ENCODE measurements around the gene GABRB1. TPM values are rescaled to one million over a fixed set of nuclear protein-coding genes. Genes with fewer than 3 reads are reported as not detected.
"Not testable (repeated sequence)": the region's sequence is repeated elsewhere in the genome, so short reads cannot be mapped to it uniquely, and the experiment has no call there.

GABRB1 gene
- total and polyA plus RNA-seq, 5 donors from 2014 or later: not detected

GRCh38 chr4:47378021-47378530 is 346.7 kb downstream of the GABRB1 start:
- not testable (repeated sequence) for DNase-seq; H3K36me3 ChIP-seq (ENCODE audit: control insufficient read depth, insufficient read depth, low read length); H3K4me3 Mint-ChIP-seq; H3K27me3 Mint-ChIP-seq; H3K4me1 ChIP-seq (ENCODE audit: control insufficient read depth, insufficient read depth, low read length, poor library complexity, severe bottlenecking); ATAC-seq (ENCODE audit: low read depth in 2 of 2); H3K4me1 Mint-ChIP-seq; H3K9me3 Mint-ChIP-seq; H3K27me3 ChIP-seq (ENCODE audit: control insufficient read depth, insufficient read depth, low read length); H3K9me3 ChIP-seq (ENCODE audit: control insufficient read depth in 2 of 2, low read length in 2 of 2); H3K4me3 ChIP-seq (ENCODE audit: low read depth, low read length); H3K36me3 Mint-ChIP-seq; H3K27ac Mint-ChIP-seq; H3K27ac ChIP-seq (ENCODE audit: insufficient read depth, low read length, poor library complexity, severe bottlenecking)

- Histone ChIP-seq H3K4me3 (ENCODE audit: low read depth, low read length) (no peak overlapping the region), H3K4me1 (ENCODE audit: control insufficient read depth, insufficient read depth, low read length, poor library complexity, severe bottlenecking) (no peaks in the 10 kb centered on the region), H3K27me3 (ENCODE audit: control insufficient read depth, insufficient read depth, low read length) (no peaks in the 10 kb centered on the region), H3K27ac (ENCODE audit: insufficient read depth, low read length, poor library complexity, severe bottlenecking) (no peak overlapping the region), H3K9me3 (ENCODE audit: control insufficient read depth in 2 of 2, low read length in 2 of 2) (no peaks in the 10 kb centered on the region), H3K36me3 (ENCODE audit: control insufficient read depth, insufficient read depth, low read length) (no peaks in the 10 kb centered on the region)
- H3K36me3 Mint-ChIP-seq: no peaks in the 10 kb centered on the region
- H3K27me3 Mint-ChIP-seq: no peaks in the 10 kb centered on the region
- no peak overlapping the region for H3K27ac Mint-ChIP-seq
- H3K4me3 Mint-ChIP-seq: no peak overlapping the region
- no peaks in the 10 kb centered on the region for H3K4me1 Mint-ChIP-seq
- ATAC-seq (ENCODE audit: low read depth in 2 of 2): no peak
- H3K9me3 Mint-ChIP-seq: peaks cover 0 to 2% (median 0%) of the 10 kb centered on the region in 7 donors
- DNase-seq: no peak
These were observed 349.8 kb downstream of the GABRB1 start for GRCh38 chr4:47381172-47381571.

GRCh38 chr4:47382846-47383360 is 351.5 kb downstream of the GABRB1 start:
- no peak for DNase-seq
- no peaks in the 10 kb centered on the region for H3K27me3 Mint-ChIP-seq
- peaks cover 0 to 2% (median 0%) of the 10 kb centered on the region in 7 donors for H3K9me3 Mint-ChIP-seq
- Histone ChIP-seq H3K9me3 (ENCODE audit: control insufficient read depth in 2 of 2, low read length in 2 of 2) (no peaks in the 10 kb centered on the region), H3K4me3 (ENCODE audit: low read depth, low read length) (no peak overlapping the region), H3K27ac (ENCODE audit: insufficient read depth, low read length, poor library complexity, severe bottlenecking) (no peak overlapping the region), H3K27me3 (ENCODE audit: control insufficient read depth, insufficient read depth, low read length) (peaks cover 2% of the 10 kb centered on the region), H3K36me3 (ENCODE audit: control insufficient read depth, insufficient read depth, low read length) (no peaks in the 10 kb centered on the region), H3K4me1 (ENCODE audit: control insufficient read depth, insufficient read depth, low read length, poor library complexity, severe bottlenecking) (no peaks in the 10 kb centered on the region)
- H3K4me1 Mint-ChIP-seq: no peaks in the 10 kb centered on the region
- no peak for ATAC-seq (ENCODE audit: low read depth in 2 of 2)
- H3K36me3 Mint-ChIP-seq: no peaks in the 10 kb centered on the region
- no peak overlapping the region for H3K27ac Mint-ChIP-seq
- H3K4me3 Mint-ChIP-seq: no peak overlapping the region

- peak in 2 of 3 donors; percentile 7 to 19 for DNase-seq
- H3K4me1 ChIP-seq (ENCODE audit: control insufficient read depth, insufficient read depth, low read length, poor library complexity, severe bottlenecking): no peaks in the 10 kb centered on the region
These were observed 352.6 kb downstream of the GABRB1 start for GRCh38 chr4:47383829-47384427.

GRCh38 chr4:47386146-47386545 is 354.8 kb downstream of the GABRB1 start:
- Histone ChIP-seq H3K4me3 (ENCODE audit: low read depth, low read length) (no peak overlapping the region), H3K4me1 (ENCODE audit: control insufficient read depth, insufficient read depth, low read length, poor library complexity, severe bottlenecking) (no peaks in the 10 kb centered on the region), H3K9me3 (ENCODE audit: control insufficient read depth in 2 of 2, low read length in 2 of 2) (no peaks in the 10 kb centered on the region), H3K27ac (ENCODE audit: insufficient read depth, low read length, poor library complexity, severe bottlenecking) (no peak overlapping the region), H3K36me3 (ENCODE audit: control insufficient read depth, insufficient read depth, low read length) (no peaks in the 10 kb centered on the region), H3K27me3 (ENCODE audit: control insufficient read depth, insufficient read depth, low read length) (peaks cover 2% of the 10 kb centered on the region)
- ATAC-seq (ENCODE audit: low read depth in 2 of 2) (no peak), DNase-seq (no peak)
- Mint-ChIP-seq H3K36me3 (no peaks in the 10 kb centered on the region), H3K9me3 (peaks cover 0 to 2% (median 0%) of the 10 kb centered on the region in 7 donors), H3K27me3 (no peaks in the 10 kb centered on the region), H3K4me1 (no peaks in the 10 kb centered on the region), H3K4me3 (no peak overlapping the region), H3K27ac (no peak overlapping the region)

More at GRCh38 chr4:47383829-47384427, 352.6 kb downstream of the GABRB1 start:
- H3K4me1 Mint-ChIP-seq: no peaks in the 10 kb centered on the region
- Histone ChIP-seq H3K4me3 (ENCODE audit: low read depth, low read length) (no peak overlapping the region), H3K27ac (ENCODE audit: insufficient read depth, low read length, poor library complexity, severe bottlenecking) (no peak overlapping the region), H3K27me3 (ENCODE audit: control insufficient read depth, insufficient read depth, low read length) (peaks cover 2% of the 10 kb centered on the region), H3K36me3 (ENCODE audit: control insufficient read depth, insufficient read depth, low read length) (no peaks in the 10 kb centered on the region), H3K9me3 (ENCODE audit: control insufficient read depth in 2 of 2, low read length in 2 of 2) (no peaks in the 10 kb centered on the region)
- H3K9me3 Mint-ChIP-seq: peaks cover 0 to 2% (median 0%) of the 10 kb centered on the region in 7 donors
- H3K4me3 Mint-ChIP-seq: no peak overlapping the region
- no peak for ATAC-seq (ENCODE audit: low read depth in 2 of 2)
- no peak overlapping the region for H3K27ac Mint-ChIP-seq
- no peaks in the 10 kb centered on the region for H3K27me3 Mint-ChIP-seq
- H3K36me3 Mint-ChIP-seq: no peaks in the 10 kb centered on the region

GRCh38 chr4:47386561-47387235 is 355.3 kb downstream of the GABRB1 start:
- Histone ChIP-seq H3K27ac (ENCODE audit: insufficient read depth, low read length, poor library complexity, severe bottlenecking) (no peak overlapping the region), H3K4me3 (ENCODE audit: low read depth, low read length) (no peak overlapping the region), H3K27me3 (ENCODE audit: control insufficient read depth, insufficient read depth, low read length) (peaks cover 2% of the 10 kb centered on the region), H3K36me3 (ENCODE audit: control insufficient read depth, insufficient read depth, low read length) (no peaks in the 10 kb centered on the region), H3K9me3 (ENCODE audit: control insufficient read depth in 2 of 2, low read length in 2 of 2) (no peaks in the 10 kb centered on the region), H3K4me1 (ENCODE audit: control insufficient read depth, insufficient read depth, low read length, poor library complexity, severe bottlenecking) (no peaks in the 10 kb centered on the region)
- Mint-ChIP-seq H3K27ac (no peak overlapping the region), H3K4me3 (no peak overlapping the region), H3K27me3 (no peaks in the 10 kb centered on the region), H3K9me3 (peaks cover 0 to 2% (median 0%) of the 10 kb centered on the region in 7 donors), H3K36me3 (no peaks in the 10 kb centered on the region), H3K4me1 (no peaks in the 10 kb centered on the region)
- ATAC-seq (ENCODE audit: low read depth in 2 of 2) (no peak), DNase-seq (no peak)

GRCh38 chr4:47390428-47391125 is 359.2 kb downstream of the GABRB1 start:
- Histone ChIP-seq H3K27ac (ENCODE audit: insufficient read depth, low read length, poor library complexity, severe bottlenecking) (no peak overlapping the region), H3K27me3 (ENCODE audit: control insufficient read depth, insufficient read depth, low read length) (peaks cover 2% of the 10 kb centered on the region), H3K4me3 (ENCODE audit: low read depth, low read length) (no peak overlapping the region), H3K9me3 (ENCODE audit: control insufficient read depth in 2 of 2, low read length in 2 of 2) (no peaks in the 10 kb centered on the region), H3K36me3 (ENCODE audit: control insufficient read depth, insufficient read depth, low read length) (no peaks in the 10 kb centered on the region), H3K4me1 (ENCODE audit: control insufficient read depth, insufficient read depth, low read length, poor library complexity, severe bottlenecking) (no peaks in the 10 kb centered on the region)
- ATAC-seq (ENCODE audit: low read depth in 2 of 2) (no peak), DNase-seq (no peak)
- peaks cover 0 to 4% (median 0%) of the 10 kb centered on the region in 4 donors for H3K4me1 Mint-ChIP-seq
- peaks cover 0 to 2% (median 0%) of the 10 kb centered on the region in 7 donors for H3K9me3 Mint-ChIP-seq
- no peak overlapping the region for H3K4me3 Mint-ChIP-seq
- H3K36me3 Mint-ChIP-seq: no peaks in the 10 kb centered on the region
- no peak overlapping the region for H3K27ac Mint-ChIP-seq
- peaks cover 12% of the 10 kb centered on the region for H3K27me3 Mint-ChIP-seq
